Measurements from ENCODE around the gene CFAP161.

Gene CFAP161, protein sequence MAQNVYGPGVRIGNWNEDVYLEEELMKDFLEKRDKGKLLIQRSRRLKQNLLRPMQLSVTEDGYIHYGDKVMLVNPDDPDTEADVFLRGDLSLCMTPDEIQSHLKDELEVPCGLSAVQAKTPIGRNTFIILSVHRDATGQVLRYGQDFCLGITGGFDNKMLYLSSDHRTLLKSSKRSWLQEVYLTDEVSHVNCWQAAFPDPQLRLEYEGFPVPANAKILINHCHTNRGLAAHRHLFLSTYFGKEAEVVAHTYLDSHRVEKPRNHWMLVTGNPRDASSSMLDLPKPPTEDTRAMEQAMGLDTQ

DNA sequence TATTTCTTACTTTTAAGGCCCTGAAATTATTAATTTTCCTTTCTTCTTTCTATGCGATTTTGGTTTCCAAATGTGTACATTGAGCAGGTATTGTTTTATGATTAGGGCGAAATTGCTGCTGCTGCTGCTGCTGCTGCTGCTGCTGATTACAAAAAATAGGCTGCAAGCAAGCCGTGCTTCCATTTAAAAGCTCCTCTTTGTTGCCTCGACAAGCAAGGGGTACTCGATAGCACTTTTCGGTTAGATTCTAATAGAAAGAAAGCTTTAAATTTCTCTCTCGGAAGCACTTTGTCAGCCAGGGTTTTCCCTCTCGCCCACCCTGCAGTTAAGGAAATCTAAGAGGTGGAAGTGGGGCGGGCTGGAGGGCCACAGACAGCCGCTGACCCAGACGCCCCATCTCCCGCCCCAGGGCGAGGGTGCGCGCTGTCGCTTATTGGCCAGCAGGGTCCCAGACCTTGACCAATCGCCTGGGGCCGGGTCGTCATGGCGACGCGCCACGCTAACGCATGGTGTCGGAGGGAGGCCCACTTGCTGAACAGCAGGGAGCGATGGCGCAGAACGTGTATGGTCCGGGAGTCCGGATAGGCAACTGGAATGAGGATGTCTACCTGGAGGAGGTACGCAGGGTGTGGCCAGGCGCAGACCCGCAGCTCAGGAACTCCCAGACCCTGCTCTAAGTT is at the start of gene CFAP161:
Gene CFAP161 (plus strand): TSS at position 489 of the 680 bp plus-strand sequence. CDS start 60 bp downstream, at position 549.
- no peak for DNase-seq (ENCODE audit: low read depth)

DNA sequence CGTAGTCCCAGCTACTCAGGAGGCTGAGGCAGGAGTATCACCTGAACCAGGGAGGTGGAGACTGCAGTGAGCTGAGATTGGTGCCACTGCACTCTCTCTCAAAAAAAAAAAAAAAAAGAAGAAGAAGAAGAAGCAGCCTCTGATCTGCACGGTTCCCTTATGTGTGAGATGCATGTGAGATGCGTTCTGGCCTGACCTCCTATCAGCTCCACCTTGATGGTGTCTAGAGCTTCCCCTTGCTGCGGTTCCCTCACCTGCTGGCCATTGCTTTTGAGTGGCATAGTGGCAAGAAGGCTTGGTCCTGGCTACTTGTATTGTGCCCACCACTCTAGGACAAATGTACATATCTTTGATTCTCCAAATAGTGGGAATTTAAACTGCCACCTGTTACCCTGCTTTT is 49.4 kb upstream of the CFAP161 start:
- no peak for DNase-seq (ENCODE audit: low read depth)

DNA sequence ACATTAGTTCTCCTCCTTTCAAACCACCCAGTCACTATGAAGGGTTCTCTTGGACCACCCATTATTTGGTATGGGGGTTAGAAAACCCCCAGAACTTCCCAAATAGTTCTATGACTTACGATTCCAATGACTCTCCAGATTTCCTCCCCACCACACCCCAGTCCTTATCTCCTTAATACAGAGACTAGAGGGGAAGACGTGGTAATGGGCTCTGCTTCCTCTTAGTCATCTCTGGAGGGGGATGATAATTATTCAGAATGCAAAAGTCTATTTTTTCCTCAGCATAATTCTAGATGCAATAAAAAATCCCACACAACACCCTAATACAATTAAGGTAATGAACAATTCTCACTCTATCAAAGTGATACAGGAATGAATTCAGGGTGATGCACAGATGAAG is 48.9 kb upstream of the CFAP161 start:
- no peak for DNase-seq (ENCODE audit: low read depth)

DNA sequence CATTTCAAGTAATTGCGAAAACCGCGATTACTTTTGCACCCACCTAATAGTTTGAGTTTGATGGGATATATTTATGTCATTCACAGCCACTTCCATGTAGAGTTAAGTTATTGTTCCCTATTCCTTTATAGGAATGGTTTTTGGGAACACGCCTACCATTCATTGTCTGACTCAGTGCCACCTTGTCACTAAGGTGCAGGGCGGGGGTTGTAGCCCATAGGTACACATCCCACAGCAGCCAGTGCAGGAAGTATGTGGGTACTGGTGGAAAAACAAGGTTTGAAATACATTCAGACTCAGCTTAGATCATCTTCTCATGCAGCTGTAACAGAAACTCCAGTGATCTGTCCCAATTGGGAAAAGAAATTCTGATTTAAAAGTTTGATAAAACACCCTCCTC is 48.2 kb upstream of the CFAP161 start:
- DNase-seq (ENCODE audit: low read depth) = no peak

DNA sequence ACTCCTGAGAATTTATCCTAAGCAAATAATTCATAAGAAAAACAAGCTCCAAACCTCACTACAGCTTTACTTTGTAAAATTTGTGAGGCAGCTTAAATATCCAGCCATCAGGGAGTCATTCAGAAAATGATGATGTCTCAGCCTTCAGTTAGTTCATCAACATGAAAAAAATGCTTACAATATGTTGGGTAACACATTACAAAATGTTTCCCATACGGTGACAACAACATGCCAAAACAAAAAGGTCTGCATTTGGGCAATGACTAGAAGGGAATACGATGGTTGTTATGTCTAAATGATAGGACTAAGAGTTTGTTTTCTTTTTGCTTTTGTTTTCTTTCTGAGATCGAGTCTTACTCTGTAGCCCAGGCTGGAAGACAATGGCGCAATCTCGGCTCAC is 47.0 kb upstream of the CFAP161 start:
- DNase-seq (ENCODE audit: low read depth) = no peak

DNA sequence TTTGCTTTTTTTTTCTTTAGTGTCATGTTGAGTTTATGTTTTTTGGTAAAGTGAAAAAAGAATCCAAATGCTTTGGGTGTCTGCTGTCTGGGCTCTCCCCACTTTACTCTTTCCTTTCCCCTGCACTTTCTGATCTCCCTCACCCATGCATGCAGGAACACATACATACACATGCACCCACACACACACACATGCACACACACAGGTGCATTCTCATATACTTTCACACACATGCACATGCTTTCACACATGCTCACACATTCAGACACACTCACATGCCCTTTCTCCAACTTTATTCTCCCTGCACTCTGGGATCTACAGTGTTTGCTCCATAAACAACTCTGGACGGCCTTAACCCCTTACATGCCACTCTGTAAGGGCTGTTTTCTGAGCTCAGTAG is 46.4 kb upstream of the CFAP161 start:
- DNase-seq (ENCODE audit: low read depth) = no peak

DNA sequence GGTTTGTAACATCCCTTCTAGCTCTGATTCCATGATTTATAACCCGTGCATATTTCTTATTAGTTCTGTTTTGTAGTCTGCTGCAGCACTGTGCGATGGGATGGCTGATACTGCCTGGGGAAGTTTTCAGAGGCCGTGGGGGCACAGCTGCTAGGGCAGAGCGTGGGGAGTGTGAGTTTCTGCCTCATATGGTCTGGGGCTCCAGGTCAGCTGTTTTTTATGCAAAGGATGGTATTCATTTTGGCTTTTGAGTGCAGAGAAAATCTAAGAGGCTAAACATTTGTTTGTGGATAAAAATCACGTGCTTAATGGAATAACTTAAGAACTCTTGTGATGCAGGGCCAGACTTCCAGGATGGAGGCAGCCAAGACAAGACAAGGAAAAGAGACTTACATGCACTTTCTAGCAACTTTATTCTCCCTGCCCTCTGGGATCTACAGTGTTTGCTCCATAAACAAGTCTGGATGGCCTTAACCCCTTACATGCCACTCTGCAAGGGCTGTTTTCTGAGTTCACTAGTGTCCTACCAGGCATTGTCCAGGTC is 45.5 kb upstream of the CFAP161 start:
- no peak for DNase-seq (ENCODE audit: low read depth)

DNA sequence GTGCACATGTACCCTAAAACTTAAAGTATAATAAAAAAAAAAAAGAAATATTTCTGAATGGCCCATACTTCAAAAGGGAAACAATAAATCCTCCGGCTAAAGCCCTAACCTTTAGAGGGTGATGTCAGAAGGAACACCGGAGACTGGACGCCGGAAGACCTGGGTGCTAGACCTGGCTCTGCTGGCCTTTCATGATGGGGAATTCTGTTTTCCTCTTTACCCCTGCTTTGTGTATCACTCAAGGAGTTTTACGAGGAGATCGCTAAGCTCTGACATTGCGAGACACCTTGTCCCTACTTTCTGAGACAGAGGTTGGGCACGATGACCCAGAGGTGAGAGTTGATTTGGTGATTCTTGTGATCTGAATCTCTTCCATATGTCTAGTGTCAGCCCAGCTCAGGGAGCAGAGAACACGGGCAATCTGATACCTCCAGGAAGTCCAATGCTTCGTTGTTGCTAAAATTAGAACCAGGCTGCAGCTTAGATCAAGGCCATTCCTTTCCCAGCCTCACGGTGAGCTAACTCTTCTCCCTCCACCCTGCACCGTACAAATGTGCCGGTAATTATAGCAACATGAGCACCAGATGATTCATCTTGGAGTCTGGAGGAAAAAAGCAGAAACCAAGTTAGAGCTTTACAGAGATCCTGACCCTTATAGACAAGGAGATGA is 42.0 kb upstream of the CFAP161 start:
- DNase-seq (ENCODE audit: low read depth) = no peak

DNA sequence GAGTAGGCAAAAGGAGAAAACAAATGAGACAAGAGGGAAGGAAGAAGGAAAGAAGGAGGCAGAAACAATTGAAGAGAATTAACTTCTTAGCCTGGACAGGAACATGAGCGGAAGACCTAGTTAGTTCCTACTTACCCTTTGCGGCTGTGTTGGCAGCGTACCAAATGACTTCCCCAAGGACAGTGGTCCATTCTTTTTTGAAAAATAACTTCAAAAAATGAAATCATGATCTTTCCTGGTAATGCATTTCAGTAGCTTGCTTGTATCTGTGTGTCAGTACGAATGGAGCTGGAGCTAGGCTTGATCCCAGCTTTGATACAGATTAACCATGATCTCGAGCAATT is 41.5 kb upstream of the CFAP161 start:
- no peak for DNase-seq (ENCODE audit: low read depth)

DNA sequence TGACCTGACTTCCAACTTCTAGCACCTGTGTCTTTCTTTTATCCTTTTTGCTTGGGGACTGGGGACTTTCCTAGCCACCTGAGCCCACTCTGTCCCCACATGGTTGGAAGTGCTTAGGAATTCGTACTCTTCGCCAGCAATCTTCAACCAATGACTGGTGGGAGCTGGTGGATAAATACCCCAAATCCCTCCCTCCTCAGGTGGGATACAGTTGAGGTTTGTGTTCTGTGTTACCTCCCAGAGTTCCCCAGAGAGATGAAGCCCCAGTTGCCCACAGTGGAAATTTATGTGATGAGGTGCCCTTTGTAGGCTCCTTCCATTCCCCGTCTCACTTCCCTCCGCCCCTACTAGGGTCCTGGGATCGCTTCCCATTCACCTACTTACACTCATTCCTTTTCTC is 40.1 kb upstream of the CFAP161 start:
- DNase-seq (ENCODE audit: low read depth) = no peak

DNA sequence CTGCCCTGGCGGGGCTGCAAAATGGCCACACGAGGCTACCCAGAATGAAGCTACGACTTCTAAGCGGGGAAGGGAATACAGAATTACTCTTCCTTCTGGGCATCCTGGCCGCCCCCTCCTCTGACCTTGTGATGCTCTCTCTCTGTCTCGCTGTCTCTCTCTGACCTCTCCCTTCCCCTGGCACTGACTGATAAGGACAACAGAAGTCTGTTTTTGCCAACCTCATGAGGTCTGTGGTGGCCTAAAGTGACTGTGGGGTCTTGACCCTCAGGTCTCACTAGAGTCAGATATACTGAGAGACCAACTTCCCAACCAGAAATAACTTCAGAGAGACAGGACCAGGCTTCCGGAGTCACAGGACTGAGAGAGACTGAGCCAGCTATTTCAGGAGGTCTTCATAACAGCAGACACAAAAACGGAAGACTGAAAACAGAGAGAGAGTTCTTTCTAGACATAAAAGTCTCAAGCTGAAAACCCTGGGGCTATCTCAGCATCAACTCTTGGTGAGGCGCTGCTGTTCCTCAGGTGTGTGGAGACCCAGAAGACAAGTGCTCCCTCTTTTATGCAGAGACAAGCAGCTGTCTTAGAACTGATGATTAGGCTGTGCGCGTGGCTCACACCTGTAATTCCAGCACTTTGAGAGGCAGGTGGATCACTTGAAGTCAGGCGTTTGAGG is 38.2 kb upstream of the CFAP161 start:
- DNase-seq (ENCODE audit: low read depth) = no peak

DNA sequence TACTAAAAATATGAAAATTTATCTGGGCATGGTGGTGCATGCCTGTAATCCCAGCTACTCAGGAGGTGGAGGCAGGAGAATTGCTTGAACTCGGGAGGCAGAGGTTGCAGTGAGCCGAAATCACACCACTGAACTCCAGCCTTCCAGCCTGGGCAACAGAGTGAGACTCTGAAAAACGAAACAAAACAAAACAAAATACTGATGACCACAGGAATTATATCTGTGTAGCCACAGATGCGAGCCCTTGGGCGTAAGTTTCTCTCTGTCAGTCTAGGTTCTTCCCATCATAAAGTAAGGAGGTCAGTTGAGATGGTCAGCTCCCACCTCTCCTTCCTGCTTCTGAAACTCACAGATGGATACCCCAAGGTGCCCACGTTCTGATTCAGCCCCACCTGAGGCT is 37.7 kb upstream of the CFAP161 start:
- no peak for DNase-seq (ENCODE audit: low read depth)

DNA sequence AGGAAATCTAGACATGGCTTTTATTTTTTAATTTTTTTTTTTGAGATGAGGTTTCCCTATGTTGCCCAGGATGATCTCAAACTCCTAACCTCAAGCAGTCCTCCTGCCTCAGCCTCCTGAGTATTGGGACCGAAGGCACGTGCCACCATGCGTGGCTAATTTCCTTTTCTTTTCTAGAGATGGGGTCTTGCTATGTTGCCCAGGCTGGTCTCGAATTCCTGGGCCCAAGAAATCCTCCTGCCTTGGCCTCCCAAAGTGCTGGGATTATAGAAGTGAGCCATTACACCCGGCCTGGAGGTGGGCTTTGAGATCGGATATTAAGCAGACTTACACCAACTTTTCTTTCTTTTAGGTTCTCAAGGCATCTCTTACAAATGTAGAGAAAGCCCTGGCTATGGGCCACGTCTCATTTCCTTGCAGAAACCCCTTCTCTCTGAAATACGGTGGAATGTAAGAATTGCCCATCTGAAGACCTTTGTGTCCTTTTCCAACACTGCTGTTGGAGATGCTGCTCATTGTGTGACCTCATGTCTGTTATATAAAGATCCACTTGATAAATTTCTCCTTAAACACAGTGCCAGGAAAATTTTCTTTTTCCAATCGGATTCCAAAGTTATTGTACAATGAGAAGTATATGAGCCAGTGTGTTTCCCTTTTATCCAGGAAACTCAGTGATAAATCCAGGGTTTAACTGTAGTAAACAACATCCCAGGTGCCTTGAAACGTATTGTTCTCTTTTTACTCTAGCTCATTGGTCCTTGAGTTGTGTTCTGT is 36.8 kb upstream of the CFAP161 start:
- no peak for DNase-seq (ENCODE audit: low read depth)

DNA sequence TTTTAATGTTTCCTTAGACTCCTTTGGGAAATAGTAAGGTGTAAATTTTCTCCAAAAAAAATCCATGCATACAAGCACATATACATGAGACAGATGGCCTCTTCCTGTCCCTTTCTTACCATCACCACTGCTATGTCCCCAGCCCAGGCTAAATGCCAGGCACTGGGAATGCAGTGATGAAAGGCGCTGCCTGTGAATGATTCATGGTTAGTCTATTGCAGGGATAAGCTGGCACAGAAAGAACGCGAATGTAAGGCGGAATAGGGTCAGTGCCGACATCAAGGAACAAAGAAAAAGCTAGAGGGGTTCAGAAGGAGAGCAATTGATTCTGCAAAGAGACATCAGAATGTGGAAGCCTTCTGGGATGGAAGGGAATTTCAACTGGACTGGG is 36.2 kb upstream of the CFAP161 start:
- DNase-seq (ENCODE audit: low read depth) = no peak

DNA sequence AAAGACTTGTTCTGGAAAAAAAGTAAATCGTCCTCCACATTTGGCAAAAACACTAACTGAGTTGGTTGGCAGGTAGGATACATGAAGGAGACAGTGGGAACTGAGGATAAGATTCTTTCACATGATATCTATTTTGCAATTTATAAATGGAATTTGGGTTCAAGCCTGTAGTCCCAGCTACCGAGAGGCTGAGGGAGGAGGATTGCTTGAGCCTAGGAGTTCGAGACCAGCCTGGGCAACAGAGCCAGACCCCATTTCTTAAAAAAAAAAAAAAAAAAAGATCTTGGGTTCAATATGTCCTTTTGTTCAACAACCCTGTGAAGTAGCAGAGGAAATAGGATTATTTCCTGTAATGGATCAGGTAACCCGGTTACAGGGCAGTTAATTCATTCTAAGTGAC is 35.7 kb upstream of the CFAP161 start:
- no peak for DNase-seq (ENCODE audit: low read depth)

DNA sequence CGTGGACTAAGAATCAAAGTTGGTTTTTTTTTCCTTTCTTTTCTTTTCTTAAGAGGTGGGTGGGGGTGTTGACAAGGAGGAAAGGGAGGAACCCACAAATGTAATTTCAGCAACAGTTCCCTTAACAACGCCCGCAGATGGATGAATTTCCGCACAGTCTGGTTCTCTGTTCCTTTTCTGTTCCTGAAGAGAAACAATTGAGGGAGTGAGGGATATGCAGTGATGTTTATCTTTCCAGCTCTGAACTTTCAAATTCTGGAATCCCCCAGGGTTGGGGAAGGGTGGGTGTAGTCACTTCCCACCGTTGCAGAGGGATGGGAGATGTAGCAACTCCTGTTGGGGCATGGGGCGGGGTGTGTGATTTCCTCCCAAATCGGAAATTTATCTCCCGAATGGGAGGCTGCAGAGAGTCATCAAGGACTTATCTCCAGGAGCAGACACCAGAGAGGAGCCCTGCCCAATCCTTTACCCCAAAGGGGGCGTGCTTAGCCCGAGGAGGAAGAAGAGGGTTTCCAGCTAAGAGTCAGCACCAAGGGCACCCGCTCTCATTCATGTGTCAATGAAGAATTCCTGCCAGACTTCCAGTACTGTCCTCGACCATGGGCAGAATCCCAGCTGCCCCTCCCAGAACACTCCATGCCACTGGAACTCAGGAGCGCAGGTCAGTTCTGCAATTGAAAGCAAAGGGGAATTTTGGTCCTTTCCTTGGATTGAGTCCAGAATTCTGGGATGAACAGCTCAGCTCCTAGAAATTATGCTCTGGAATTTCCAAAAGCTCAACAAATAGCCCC is 35.0 kb upstream of the CFAP161 start:
- no peak for DNase-seq (ENCODE audit: low read depth)

DNA sequence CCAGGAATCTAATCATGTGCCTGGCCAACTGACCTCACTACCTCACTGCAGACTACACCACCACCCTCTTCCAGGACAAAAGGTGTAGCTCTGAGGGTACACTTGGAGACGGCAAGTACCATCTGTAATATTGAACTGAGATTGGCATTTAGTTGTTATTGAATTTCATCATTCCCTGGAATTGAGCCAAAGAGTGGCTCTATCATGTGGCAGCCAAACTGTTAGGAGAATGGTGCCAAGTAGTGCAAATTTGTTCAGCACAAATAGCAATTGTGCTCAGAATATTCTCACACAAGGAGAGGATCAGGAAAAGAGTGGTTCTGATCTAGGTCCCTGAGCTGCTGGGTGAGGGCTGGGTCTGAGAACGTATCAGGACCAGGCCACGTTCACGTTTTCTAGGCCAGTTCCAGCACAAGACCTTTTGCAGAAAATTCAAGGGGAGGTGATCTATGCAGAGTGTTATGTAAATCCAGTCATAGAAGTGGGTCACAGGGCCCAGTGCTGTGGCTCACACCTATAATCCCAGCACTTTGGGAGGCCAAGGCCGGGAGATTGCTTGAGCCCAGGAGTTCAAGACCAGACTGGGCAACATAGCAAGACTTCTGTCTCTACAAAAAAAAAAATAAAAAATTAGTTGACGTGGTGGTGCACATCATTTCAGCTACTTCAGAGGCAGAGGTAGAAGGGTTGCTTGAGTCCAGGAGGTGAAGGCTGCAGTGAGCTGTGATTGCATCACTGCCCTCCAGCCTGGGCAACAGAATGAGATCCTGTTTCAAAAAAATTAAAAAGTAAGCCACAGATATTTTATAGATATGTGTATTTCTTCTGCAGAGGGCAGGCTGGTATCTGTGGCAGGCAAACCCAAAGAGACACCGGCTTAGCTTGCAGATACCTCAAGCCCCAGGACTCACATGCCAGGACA is 31.9 kb upstream of the CFAP161 start:
- DNase-seq (ENCODE audit: low read depth) = no peak

DNA sequence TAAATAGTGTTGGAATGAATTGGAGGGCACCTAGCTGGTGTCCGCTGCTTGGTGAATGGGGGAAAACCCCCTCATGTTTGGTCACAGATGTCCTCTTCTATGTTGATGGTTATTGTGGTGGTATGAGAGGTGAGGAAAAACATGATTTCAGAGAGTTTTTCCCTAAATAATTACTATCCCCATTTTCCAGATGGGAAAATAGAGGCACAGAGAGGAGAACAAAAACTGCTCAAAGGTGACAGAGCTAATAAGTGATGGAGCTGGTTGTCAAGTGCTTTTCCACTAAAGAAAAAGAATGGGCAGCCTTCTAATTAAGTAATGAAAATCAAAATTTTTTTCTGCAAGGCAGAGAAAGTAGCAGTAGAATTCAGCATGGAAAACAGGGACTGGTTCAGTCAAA is 30.2 kb upstream of the CFAP161 start:
- no peak for DNase-seq (ENCODE audit: low read depth)

DNA sequence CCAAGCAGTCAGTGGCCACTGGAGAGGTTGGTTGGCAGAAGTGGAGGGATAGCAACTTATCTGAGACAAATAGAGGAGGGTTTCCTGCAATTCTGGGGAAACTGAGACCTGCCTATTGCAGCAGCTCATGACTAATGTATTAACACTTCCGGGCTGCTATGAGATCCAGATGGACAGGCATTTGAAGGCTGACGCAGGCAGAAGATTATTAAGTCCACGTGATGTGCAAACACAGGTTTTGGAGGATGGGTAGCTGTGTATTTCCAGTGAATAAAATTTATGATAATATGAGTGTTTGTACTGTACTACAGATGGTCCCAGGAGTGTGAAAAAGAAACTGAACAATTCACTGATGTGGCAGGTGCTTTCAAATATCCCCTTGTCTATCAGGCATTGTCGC is 28.5 kb upstream of the CFAP161 start:
- DNase-seq (ENCODE audit: low read depth) = no peak

DNA sequence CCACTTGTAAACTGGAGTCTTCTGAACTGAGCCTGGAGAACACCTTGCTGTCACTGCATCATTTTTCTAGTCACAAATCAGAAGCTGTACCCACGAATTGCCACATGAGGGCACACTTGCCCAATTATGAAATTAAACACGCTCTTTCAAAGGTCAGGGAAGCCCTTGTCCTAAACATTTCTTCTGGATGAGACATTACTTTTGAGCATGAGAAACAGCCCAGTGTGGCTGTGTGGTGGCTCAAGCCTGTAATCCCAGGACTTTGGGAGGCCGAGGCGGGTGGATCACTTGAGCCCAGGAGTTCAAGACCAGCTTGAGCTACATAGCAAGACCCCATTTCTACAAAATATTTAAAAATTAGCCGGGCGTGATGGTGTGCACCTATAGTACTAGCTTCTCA is 27.5 kb upstream of the CFAP161 start:
- no peak for DNase-seq (ENCODE audit: low read depth)
